GM12864 (cell line): ENCODE results near the gene KRT77.

Source experiments
- DNase-seq: peaks from one replicate; pipeline ENCODE4 v3.0.0-alpha.2; 2011; ENCODE audit warnings: low read depth
- H3K4me3 ChIP-seq: 2 replicates; pipeline ENCODE4 v1.5.1; 2011; ENCODE audit warnings: mild to moderate bottlenecking, low read depth, low read length, control low read depth
- CTCF ChIP-seq: IDR thresholded peaks from 2 replicates; pipeline ENCODE4 v1.5.1; 2011; ENCODE audit warnings: low read depth, mild to moderate bottlenecking, moderate library complexity, low read length, control low read depth, inconsistent platforms; ENCODE audit errors: missing control alignments

Gene KRT77

GRCh38 chr12:52655251-52655650 is 48.1 kb downstream of the KRT77 start:
- no peak overlapping the region for H3K4me3 ChIP-seq
- DNase-seq = no peak
- no peak for TF ChIP-seq CTCF

GRCh38 chr12:52651726-52652261 is 51.5 kb downstream of the KRT77 start, which contains the start of gene KRT2:
Gene KRT2 (minus strand): TSS chr12:52652211. CDS start chr12:52652142, 69 bp downstream.
- no peak for DNase-seq
- TF ChIP-seq CTCF = no peak
- H3K4me3 ChIP-seq = no peak within 1 kb of the TSS

- TF ChIP-seq CTCF = no peak
- no peak for DNase-seq
- no peak overlapping the region for H3K4me3 ChIP-seq
These were observed 52.7 kb downstream of the KRT77 start for GRCh38 chr12:52650520-52651081.

- H3K4me3 ChIP-seq = no peak overlapping the region
- no peak for DNase-seq
- TF ChIP-seq CTCF = no peak
These were observed 54.3 kb downstream of the KRT77 start for GRCh38 chr12:52649066-52649465.

- no peak for DNase-seq
- H3K4me3 ChIP-seq = no peak overlapping the region
- TF ChIP-seq CTCF = no peak
These were observed 55.2 kb downstream of the KRT77 start for GRCh38 chr12:52648012-52648550.

GRCh38 chr12:52647601-52648000 is 55.7 kb downstream of the KRT77 start:
- TF ChIP-seq CTCF = no peak
- DNase-seq = no peak
- no peak overlapping the region for H3K4me3 ChIP-seq

GRCh38 chr12:52646613-52647012 is 56.7 kb downstream of the KRT77 start:
- TF ChIP-seq CTCF = no peak
- no peak overlapping the region for H3K4me3 ChIP-seq
- no peak for DNase-seq
